ENCODE measurements around the gene ACACA. TPM values are rescaled to one million over a fixed set of nuclear protein-coding genes. Genes with fewer than 3 reads are reported as not detected.

The ACACA gene
- total and polyA plus RNA-seq, 2 donors (not counting 3 experiments of a cell fraction or from before 2014, with no cell fraction given), result 55.3 to 124 TPM

GRCh38 chr17:37103231-37103630 is 303.4 kb downstream of the ACACA start:
- Histone ChIP-seq H2AFZ (ENCODE audit: low read depth, low read length) (no peak overlapping the region), H4K20me1 (replicated peaks; ENCODE audit: control insufficient read depth, extremely low read depth, insufficient read depth, low read length) (no peaks in the 10 kb centered on the region), H3K27me3 (ENCODE audit: control insufficient read depth in 2 of 2, insufficient read depth in 2 of 2, low read length in 2 of 2) (no peaks in the 10 kb centered on the region), H3K27ac (ENCODE audit: insufficient read depth, low read depth, low read length) (no peak overlapping the region), H3K4me2 (ENCODE audit: insufficient read depth, low read length) (no peak overlapping the region), H3K36me3 (ENCODE audit: control insufficient read depth in 2 of 2, extremely low read depth in 1 of 2, insufficient read depth in 2 of 2, low read length in 2 of 2) (peaks cover 6 to 13% of the 10 kb centered on the region in 2 experiments), H3K79me2 (ENCODE audit: control insufficient read depth, insufficient read depth, low read length) (no peaks in the 10 kb centered on the region), H3K4me3 (replicated peaks in 1 of 3; ENCODE audit: insufficient read depth in 1 of 3, low read depth in 1 of 3, low read length in 3 of 3) (no peak overlapping the region), H3K9ac (replicated peaks; ENCODE audit: extremely low read depth, insufficient read depth, low read length) (no peak overlapping the region), H3K4me1 (ENCODE audit: control insufficient read depth, extremely low read depth, insufficient read depth, low read length) (no peaks in the 10 kb centered on the region), H3K9me1 (replicated peaks; ENCODE audit: control insufficient read depth, extremely low read depth, insufficient read depth, low read length) (no peaks in the 10 kb centered on the region), H3K9me3 (replicated peaks; ENCODE audit: control insufficient read depth, insufficient read depth, low read length) (no peaks in the 10 kb centered on the region)
- intact Hi-C loops (cut with micrococcal nuclease) (no loop called here), dilution Hi-C loops (cut with MboI; ENCODE audit: extremely low pct_ligation_motif_present, low sequenced_read_pairs) (no loop called here)
- FAIRE-seq, result no peak
- CTCF ChIA-PET, result interaction anchor here (1.5 kb wide), 1 partner anchor 12 kb away, joined by 3 read pairs; no protein-coding TSS in a partner anchor
- POLR2A ChIA-PET, result no interaction called here
- no peak for TF ChIP-seq POLR2A (IDR thresholded peaks at IDR 0.05; ENCODE audit: low read depth, low read length)
- BruUV-seq (replicated peaks), result no TSS peak
- DNase-seq (ENCODE audit: low read depth, low spot score), result no peak

GRCh38 chr17:37101306-37101705 is 305.3 kb downstream of the ACACA start:
- Histone ChIP-seq H3K4me3 (replicated peaks in 1 of 3; ENCODE audit: insufficient read depth in 1 of 3, low read depth in 1 of 3, low read length in 3 of 3) (no peak overlapping the region), H3K79me2 (ENCODE audit: control insufficient read depth, insufficient read depth, low read length) (no peaks in the 10 kb centered on the region), H3K27me3 (ENCODE audit: control insufficient read depth in 2 of 2, insufficient read depth in 2 of 2, low read length in 2 of 2) (no peaks in the 10 kb centered on the region), H3K4me1 (ENCODE audit: control insufficient read depth, extremely low read depth, insufficient read depth, low read length) (no peaks in the 10 kb centered on the region), H3K4me2 (ENCODE audit: insufficient read depth, low read length) (no peak overlapping the region), H2AFZ (ENCODE audit: low read depth, low read length) (no peak overlapping the region), H3K9ac (replicated peaks; ENCODE audit: extremely low read depth, insufficient read depth, low read length) (no peak overlapping the region), H3K27ac (ENCODE audit: insufficient read depth, low read depth, low read length) (no peak overlapping the region), H3K36me3 (ENCODE audit: control insufficient read depth in 2 of 2, extremely low read depth in 1 of 2, insufficient read depth in 2 of 2, low read length in 2 of 2) (peaks cover 21 to 23% of the 10 kb centered on the region in 2 experiments), H4K20me1 (replicated peaks; ENCODE audit: control insufficient read depth, extremely low read depth, insufficient read depth, low read length) (no peaks in the 10 kb centered on the region), H3K9me1 (replicated peaks; ENCODE audit: control insufficient read depth, extremely low read depth, insufficient read depth, low read length) (no peaks in the 10 kb centered on the region), H3K9me3 (replicated peaks; ENCODE audit: control insufficient read depth, insufficient read depth, low read length) (no peaks in the 10 kb centered on the region)
- no peak for DNase-seq (ENCODE audit: low read depth, low spot score)
- no peak for FAIRE-seq
- no TSS peak for BruUV-seq (replicated peaks)
- ChIA-PET CTCF (interaction anchor here (0.9 to 1.6 kb wide), 3 partner anchors 10 to 20 kb away, joined by 3 to 6 read pairs (median 3); no protein-coding TSS in a partner anchor), POLR2A (interaction anchor here (0.7 kb wide), 1 partner anchor 14 kb away, joined by 6 read pairs; no protein-coding TSS in a partner anchor)
- dilution Hi-C loops (cut with MboI; ENCODE audit: extremely low pct_ligation_motif_present, low sequenced_read_pairs) (no loop called here), intact Hi-C loops (cut with micrococcal nuclease) (no loop called here)
- TF ChIP-seq MAX (IDR thresholded peaks at IDR 0.05; ENCODE audit: insufficient read depth, insufficient read length) (no peak), POLR2AphosphoS5 (IDR thresholded peaks at IDR 0.05; ENCODE audit: insufficient read depth, low read depth, low read length) (no peak), GATA2 (IDR thresholded peaks at IDR 0.05; ENCODE audit: insufficient read depth, insufficient read length, low read depth, low read length) (no peak), CTCF (IDR thresholded peaks at IDR 0.05; ENCODE audit: extremely low read depth in 1 of 2, insufficient read depth in 1 of 2, low read depth in 1 of 2, low read length in 2 of 2) (no peak), FOS (IDR thresholded peaks at IDR 0.05; ENCODE audit: borderline replicate concordance, insufficient read depth, low read length) (no peak), POLR2A (IDR thresholded peaks at IDR 0.05; ENCODE audit: low read depth, low read length) (no peak), EZH2 (IDR thresholded peaks at IDR 0.05; ENCODE audit: borderline replicate concordance, low read depth, low read length, severe bottlenecking) (no peak), MYC (IDR thresholded peaks at IDR 0.05; ENCODE audit: low read depth, low read length) (no peak), JUN (IDR thresholded peaks at IDR 0.05; ENCODE audit: borderline replicate concordance, insufficient read depth, insufficient read length, low read depth) (no peak)

Measured in endothelial cell of umbilical vein (primary cell).